ENCODE results near the gene CACNA1B. TPM values are rescaled to one million over a fixed set of nuclear protein-coding genes. Genes with fewer than 3 reads are reported as not detected.

Gene CACNA1B
- total RNA-seq, 1 donor from 2014 or later: not detected

DNA sequence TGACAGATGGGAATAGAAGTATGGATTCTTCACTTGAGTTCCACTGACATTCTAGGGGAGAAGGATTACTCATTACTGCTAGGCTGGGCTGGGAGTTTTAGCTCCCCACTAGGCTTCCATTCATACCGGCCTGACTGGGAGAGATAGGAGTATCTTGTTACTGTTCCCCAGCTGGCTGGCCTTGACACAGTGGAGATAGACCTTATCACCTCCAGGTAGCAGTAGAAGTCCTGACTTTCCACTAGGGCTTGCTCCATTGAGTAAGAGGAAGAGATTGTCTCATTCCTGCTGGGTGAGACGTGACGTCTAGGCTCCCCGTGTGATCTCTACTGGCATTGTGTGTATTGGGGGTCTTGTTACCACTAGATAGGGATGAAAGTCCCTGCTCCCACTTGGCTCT is 156.4 kb downstream of the CACNA1B start:
- intact Hi-C loops (cut with micrococcal nuclease): no loop called here

DNA sequence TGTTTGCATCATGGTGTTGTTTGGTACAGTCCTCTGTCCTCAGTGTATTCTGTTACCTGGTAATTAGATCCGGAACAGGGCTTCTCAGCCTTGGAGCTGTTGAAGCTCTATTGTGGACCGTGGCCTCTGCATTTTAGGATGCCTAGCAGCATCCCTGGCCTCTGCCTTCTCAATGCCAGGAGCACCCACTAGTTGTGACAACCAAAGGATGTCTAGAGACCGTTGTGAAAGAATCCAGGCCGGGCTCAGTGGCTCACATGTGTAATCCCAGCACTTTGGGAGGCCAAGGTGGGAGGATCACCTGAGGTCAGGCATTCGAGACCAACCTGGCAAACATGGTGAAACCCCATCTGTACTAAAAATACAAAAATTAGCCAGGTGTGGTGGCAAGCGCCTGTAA is 159.6 kb downstream of the CACNA1B start:
- intact Hi-C loops (cut with micrococcal nuclease): no loop called here

DNA sequence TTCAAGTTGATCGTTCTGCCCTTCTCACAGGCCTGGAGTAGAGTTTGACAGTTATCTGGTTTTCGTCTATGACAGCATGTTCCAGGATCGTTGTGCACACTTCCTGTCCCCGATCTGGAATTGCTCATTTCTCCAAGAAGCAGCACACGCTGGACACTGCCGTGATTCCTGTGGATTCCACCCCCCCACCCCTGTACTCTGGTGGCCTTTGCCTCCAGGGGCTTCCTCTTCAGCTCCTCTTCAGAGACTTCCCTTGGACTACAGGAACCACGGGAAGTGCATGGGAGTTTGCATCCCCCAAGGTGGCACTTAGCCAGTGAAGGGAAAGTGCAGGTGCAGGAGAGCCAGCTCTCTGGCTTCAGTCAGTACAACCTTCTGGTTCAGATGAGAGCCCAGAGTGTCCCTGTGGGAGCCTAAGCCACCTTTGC is 160.7 kb downstream of the CACNA1B start:
- intact Hi-C loops (cut with micrococcal nuclease): no loop called here

DNA sequence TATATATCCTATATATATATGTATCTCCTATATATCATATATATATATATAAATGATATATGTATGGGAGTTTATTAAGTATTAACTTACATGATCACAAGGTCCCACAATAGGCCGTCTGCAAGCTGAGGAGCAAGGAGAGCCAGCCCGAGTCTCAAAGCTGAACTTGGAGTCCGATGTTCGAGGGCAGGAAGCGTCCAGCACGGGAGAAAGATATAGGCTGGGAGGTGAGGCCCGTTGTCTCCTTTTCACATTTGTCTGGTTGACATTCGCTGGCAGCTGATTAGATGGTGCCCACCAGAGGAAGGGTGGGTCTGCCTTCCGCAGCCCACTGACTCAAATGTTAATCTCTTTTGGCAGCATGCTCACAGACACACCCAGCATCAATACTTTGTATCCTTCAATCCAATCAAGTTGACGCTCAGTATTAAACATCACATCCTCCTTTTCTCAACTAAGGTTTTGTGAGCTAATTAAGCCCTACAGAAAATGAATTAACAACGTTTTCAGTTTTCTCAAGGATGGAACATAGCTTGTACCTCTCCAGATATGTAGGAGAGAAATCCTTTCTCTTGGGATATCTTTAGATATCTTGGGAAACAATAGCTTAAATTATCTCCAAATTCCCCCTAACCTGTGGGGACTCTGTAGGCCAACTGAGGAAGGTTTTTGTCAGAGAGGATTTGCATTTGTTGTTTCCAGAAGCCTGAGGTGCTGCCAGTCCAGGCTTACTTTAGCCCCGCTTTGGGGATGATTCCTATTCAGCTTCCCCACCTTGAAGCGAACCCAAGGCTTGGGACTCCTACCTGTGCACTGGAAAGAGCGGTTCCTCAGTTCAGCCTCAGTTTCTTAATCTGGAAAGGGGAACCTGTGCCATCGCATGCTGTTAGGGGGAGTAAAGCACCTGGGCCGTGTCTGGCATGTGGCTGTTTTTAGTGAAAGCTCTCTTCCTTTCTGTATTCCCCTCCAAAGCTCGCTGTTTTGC is 163.2 kb downstream of the CACNA1B start:
- intact Hi-C loops (cut with micrococcal nuclease): no loop called here

DNA sequence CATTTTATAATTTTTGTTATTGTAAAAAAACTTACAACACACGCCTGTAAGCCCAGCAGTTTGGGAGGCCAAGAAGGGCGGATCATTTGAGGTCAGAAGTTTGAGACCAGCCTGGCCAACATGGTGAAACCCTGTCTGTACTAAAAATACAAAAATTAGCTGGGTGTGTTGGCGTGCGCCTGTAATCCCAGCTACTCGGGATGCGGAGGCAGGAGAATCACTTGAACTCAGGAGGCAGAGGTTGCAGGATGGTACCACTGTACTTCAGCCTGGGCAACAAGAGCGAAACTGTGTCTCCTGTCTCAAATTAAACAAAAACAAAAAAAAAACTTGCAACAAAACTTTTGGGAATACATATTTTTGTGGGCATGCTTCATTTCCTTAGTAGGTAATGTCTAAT is 164.6 kb downstream of the CACNA1B start:
- intact Hi-C loops (cut with micrococcal nuclease): no loop called here

DNA sequence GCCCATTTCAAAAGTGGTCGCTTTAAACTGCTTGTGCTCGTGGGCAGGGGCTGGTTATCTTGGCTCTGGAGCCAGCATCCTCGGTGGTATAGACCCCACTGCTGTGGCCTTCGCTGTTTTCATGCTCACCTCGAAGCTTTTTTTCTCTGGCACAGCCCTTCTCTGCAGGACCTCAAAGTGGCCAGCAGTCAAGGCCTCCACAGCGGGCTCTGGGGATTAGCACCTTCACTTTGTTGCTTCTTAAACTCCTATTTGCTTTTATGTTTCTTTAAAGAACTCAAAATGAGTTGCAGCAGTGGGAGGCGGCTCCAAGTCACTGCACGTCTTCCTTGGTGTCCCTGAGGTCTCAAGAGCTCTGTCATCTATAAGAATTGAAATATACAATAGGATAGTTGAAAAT is 165.1 kb downstream of the CACNA1B start:
- intact Hi-C loops (cut with micrococcal nuclease): no loop called here

DNA sequence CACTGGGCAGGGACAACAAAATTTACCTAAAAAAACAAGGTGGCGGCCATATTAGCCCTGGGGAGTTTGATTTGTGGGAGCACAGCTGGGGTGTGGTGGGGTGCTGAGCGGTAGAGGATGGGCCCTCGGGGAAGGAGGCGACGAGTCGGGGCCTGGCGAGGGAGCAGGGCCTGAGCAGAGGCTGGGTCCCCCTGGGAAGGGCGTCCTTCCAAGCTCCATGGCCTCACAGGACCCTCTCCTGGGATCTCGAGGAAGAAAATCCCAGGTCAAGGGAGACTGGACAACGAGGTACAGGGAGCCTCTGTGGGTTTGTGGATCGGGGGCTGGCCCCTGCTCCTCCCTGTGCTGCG is 165.5 kb downstream of the CACNA1B start:
- intact Hi-C loops (cut with micrococcal nuclease): no loop called here

DNA sequence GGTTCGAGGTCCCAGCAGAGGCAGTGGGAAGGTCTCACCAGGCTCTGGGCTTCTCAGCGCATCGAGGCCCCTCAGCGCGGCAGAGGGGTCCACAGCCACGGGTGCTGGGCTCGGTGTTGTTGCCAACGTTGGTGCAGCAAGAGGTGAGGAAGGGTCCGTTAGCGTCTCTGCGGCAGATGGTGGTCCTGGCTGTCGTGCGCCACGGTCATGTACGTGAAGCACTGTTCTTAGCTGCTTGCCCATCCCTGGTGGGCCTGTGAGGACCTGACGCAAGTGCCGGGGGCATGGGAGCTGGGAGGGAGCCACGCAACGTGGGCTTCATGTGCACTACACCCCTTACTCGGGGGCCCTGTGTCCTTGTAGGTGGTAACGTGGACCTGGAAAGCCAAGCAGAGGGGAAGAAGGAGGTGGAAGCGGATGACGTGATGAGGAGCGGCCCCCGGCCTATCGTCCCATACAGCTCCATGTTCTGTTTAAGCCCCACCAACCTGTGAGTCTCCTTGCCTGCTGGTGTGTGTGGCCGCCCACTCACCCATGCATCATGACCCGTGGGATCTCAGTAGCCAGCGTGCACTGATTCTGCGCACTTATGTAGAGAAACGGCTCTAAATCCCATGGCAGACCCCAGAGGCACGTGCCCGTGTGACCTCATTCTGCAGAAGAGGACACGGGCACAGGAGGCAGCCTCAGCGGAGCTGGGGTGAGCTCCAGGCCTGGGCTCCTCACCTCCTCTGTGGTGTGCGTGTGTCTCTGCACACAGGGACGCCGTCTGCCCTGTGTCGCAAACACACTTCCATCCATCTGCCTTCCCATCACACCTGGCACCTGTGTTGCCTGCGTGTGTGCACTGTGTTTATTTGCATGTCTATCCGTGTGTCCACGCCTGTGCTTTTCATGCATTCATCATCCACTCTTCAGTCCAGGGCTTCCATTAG is 166.1 kb downstream of the CACNA1B start:
- intact Hi-C loops (cut with micrococcal nuclease): no loop called here

DNA sequence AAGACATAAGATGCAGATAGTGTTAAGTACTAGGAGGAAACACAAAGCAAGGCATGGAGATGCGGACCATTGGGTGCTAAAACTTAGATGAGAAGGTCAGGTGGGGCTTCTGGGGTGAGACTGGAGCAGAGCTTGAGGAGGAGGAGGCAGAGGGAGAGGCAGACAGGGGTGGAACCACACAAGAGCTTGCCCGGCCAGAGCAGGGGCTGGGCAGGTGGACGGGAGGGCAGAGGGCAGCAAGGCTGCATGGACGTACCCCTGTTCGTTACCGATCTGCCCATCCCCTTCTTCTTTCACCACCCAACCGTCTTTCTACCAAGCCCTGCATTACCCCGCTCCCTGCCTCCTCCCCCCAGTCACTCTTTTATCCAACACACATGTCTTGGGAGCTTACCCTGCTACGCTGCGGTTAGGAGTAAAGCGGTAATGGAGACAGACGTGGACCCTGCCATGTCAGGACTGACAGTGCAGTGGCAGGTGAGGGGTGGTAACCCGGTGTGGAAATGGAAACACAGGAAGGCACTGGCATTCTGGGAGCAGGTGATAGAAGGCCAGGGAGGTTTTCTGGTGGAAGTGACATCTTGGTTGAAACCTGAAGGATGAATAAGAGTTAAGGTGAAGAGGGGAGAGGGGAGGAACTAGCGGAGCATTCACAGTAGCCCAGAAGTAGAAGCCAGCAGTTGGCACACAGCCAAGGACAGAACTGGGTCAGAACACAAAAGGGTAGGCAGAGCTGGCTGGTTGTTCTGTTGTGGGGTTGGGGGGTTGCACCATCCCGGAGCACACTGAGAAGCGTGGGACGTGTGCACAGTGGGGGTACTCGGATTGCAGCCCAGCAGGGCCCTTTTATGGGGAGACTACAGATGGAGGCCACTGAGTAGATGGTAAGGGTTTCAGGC is 167.2 kb downstream of the CACNA1B start:
- intact Hi-C loops (cut with micrococcal nuclease): no loop called here

DNA sequence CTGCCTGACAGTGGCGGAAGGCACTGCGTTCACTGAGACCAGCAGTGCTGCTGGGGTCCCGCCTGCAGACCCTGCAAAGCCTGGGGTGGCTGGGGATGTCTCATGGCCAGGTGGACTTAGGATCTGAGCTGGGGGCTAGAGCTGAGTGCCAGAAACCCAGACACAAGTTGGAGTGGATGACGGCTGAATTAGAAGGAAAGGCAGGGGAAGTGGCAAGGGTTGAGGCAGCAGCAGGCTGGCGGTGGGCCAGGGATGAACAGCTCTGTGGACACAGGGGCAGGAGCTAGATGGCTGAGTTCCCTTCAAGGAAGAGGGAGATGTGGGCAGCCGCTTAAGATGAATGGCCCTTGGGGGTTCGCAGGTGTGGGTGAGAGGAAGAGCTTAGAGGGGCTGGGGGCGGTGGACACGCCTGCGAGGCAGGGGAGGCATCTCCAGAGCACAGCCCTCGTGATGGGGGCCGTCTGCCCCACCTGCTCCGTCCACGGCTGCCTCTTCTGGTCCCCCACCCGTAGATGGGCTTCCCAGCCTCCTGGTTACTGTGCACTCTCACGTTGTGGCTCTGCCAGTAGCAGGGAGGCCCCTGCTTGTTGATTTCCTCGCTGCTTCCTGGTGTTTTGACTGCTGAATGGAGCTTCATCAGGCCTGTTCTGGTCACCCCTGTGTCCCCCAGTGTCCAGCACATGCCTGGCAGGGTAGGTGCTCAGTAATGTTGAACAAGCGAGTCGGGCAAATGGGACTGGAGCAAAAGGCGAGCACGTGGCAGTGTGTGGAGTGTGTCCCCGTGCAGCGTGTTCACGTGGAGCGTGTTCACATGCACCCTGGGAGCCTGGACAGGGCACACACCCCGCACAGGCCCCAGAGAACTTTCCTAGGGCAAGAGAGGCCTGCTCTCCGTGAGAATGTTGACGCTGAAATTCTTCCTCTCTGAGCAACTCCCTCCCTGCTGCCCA is 168.2 kb downstream of the CACNA1B start:
- intact Hi-C loops (cut with micrococcal nuclease): no loop called here

DNA sequence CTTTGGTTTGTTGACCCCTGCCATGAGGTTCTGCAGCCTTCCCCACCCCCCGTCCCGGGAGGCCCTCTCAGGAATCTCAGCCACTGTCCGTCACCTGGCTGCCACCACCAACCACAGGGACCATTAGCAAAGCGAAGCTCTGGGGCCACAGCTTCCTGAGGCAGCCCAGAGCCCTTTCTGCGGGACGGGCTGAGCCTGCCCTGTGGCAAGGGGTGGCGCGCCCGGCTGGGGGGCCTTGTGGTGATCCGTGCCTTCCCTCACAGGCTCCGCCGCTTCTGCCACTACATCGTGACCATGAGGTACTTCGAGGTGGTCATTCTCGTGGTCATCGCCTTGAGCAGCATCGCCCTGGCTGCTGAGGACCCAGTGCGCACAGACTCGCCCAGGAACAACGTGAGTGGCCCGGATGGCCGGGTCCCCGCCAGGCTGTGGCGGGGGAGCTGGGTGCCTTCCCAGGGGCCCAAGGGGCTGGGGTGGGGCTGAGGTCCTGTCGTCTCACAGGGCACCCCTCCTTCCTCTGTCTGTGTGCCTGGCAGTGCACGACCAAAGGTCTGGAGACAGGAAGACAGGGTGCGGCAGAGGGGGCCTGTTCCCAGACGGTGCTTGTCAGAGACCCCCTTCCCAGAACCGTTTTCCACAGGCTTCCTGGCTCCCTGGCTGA is 169.2 kb downstream of the CACNA1B start:
- intact Hi-C loops (cut with micrococcal nuclease): no loop called here

DNA sequence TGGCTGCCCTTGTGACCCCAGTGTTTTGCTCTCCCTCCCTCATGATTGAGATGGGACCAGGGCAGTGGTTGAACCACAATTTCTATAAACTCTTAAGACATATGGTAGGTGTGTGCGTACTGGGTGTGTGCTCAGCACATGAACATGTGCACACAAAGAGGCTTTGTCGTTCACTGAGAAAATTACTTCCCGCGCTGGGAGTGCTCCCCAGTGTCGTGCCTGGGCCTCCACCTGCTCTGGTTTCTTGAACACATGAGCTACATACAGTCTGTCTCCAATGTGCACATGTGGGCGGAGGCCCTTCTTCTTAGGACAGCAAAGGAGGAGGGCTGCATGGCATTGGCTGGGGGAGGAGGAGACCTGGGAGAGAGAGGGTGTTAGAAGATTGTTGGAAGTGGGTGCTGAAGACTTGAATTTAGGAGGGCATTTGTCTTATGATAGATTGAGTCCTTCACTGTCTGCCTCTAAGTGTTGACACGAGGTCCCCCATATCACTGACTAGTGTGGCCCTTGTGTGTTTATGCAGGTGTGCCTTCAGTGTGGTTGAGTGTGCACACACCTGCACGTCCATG is 170.0 kb downstream of the CACNA1B start:
- intact Hi-C loops (cut with micrococcal nuclease): no loop called here

DNA sequence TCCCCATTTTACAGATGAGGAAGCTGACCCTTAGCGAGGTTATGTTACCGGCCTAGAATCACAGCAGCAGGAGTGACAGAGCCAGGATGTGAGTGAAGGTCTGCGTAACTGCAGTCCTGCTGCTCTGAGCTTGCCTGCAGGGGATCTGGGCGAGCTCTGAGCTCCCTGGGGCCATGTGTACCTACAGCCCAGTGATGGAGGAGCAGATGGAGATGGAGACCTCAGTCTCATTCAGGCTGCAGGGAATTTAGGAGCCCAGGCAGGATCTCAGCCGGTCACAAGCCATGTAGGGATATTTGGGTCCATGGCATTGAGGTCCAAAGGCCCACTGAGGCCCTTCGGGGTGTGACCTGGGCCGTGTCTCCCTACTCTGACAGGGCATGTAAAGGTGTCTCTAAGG is 170.6 kb downstream of the CACNA1B start:
- intact Hi-C loops (cut with micrococcal nuclease): no loop called here

DNA sequence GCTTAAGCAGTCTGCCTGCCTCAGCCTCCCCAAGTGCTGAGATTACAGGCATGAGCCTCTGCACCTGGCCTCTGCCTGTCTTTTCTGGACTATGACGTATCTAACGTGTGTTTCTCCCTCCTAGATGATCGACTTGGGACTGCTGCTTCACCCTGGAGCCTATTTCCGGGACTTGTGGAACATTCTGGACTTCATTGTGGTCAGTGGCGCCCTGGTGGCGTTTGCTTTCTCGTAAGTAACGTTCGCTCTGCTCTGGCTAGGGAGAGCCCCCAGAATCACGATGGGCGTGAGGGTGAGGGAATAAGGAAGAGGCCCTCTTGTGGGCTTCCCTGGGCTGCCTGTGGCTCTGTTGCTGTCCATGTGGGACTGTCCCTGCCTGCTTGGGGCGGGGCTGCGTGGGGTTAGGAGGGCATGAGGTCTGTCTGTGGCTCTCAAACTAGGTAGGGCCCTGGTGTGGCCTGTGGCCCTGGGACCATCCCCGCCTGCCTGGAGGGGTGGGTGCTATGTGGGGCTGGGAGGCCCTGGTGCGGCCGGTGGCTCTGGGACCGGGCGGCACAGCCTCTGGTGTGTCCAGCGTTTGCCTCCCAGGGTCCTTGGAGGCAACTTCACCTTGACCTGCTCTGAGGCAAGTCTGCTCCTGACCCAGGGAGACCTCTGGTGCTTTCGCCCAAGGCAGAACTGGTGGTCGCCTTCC is 171.7 kb downstream of the CACNA1B start:
- intact Hi-C loops (cut with micrococcal nuclease): no loop called here

DNA sequence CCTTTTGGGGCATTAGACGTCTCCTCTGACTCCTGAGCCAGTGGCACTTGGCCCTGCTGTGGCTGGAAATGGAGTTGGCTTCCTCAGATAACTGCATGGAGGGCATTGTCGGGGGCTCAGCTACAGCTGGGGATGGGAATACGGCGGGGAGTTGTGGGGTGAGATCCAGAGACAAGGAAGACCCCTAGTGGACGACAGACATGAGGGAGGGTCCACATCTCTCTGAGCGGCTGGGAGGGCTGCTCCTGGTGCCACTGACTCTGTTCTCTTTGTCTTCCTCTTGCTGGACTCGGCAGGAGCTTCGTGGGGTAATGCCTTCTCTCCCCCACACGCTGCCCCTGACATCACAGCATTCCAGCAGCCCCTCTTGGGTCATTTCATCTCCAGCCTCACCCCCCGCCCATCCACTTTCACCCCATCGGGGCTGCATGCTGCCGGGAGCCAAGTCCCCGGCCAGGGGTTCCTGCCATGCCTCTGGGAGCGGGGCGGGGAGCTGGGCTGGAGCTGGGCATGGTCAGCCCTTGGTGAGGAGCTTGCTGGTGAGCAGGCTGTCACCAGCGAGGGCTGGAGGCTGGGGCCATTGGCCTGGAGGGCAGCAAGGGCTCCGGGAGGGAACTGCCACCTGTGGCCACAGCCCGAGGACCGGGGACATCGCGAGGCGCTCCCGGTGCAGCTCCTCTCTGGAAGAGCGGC is 172.3 kb downstream of the CACNA1B start:
- intact Hi-C loops (cut with micrococcal nuclease): no loop called here

DNA sequence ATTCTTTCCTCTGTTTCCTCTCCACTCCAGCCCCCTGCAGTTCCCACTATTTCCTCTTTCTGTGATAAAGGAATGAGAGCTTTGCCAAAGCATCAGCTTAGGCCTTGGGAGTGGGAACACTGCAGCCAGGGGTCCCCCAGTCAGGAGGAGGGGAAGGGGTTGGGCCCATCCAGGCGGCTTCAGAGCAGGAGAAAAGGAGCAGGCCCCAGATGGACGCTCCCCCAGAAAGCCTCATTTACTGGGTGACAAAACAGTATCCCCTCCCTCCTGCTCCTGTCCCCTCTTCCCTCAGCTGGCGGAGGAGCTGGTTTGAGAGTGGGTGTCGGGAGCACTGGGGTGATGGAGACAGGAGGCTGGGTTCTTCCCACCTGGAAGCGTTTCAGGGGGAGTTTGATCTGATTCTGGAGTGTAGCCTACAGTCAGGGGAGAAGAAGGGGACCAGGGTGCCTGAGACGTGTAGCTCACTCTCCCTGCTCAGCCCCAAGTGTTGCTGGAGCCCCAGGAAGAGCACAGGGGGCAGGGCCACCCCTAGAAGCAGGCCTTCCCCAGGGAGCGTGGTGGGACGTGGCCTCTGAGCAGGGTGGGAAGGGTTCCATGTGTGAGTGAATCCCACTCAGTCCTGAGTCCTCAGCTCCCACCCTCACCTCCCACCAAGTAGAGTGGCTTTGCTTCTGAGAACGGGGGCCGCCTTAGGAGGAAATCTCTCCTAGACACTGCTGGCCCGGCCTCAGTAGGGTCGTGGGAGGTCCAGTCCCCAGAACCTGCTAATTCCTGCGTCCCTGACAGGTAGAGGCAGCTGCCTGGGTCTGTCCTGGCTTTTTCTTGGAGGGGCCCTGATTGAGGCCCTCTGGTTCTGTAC is 173.1 kb downstream of the CACNA1B start:
- intact Hi-C loops (cut with micrococcal nuclease): no loop called here

Measured in T-helper 2 cell treated with Interferon-gamma antibody and Interleukin-4, amounts not matched to agents 100 ng/mL and 5 ng/mL, for 36 hours (primary cell).